GM23248 (cell line): Measurements from ENCODE around the gene TOR1B. TPM values are rescaled to one million over a fixed set of nuclear protein-coding genes. Genes with fewer than 3 reads are reported as not detected.

Experiments used
- DNase-seq: peaks from one replicate; pipeline ENCODE4 v3.0.0-alpha.2; 2015
- H2AFZ ChIP-seq: fragments of 200-600 bp; sonication (generic); 2 replicates; pipeline ENCODE4 v1.6.1; 2016; ENCODE audit warnings: antibody characterized with exemption
- H3F3A ChIP-seq: fragments of 200-600 bp; sonication (generic); 2 replicates; pipeline ENCODE4 v1.6.1; 2016; ENCODE audit warnings: mild to moderate bottlenecking, antibody characterized with exemption, mixed run types; ENCODE audit not compliant: insufficient read depth
- H3K27ac ChIP-seq: fragments of 200-600 bp; sonication (generic); 2 replicates; pipeline ENCODE4 v1.5.1; 2016; ENCODE audit warnings: mild to moderate bottlenecking
- H3K27me3 ChIP-seq: fragments of 200-600 bp; sonication (generic); replicated peaks from 2 replicates; pipeline ENCODE4 v1.6.1; 2016; ENCODE audit warnings: mild to moderate bottlenecking; ENCODE audit not compliant: insufficient read depth
- H3K36me3 ChIP-seq: fragments of 200-600 bp; sonication (generic); 2 replicates; pipeline ENCODE4 v1.6.1; 2016; ENCODE audit warnings: low read depth, mild to moderate bottlenecking
- H3K4me1 ChIP-seq: fragments of 200-600 bp; sonication (generic); 2 replicates; pipeline ENCODE4 v1.6.1; 2016; ENCODE audit warnings: mild to moderate bottlenecking; ENCODE audit not compliant: insufficient read depth
- H3K4me2 ChIP-seq: fragments of 200-600 bp; sonication (generic); one replicate; pipeline ENCODE4 v1.6.1; 2016; ENCODE audit warnings: mild to moderate bottlenecking; ENCODE audit not compliant: unreplicated experiment
- H3K4me3 ChIP-seq: fragments of 200-600 bp; sonication (generic); 2 replicates; pipeline ENCODE4 v1.5.1; 2016; ENCODE audit warnings: mild to moderate bottlenecking
- H3K79me2 ChIP-seq: fragments of 200-600 bp; sonication (generic); 2 replicates; pipeline ENCODE4 v1.6.1; 2016; ENCODE audit warnings: mild to moderate bottlenecking; ENCODE audit not compliant: insufficient read depth
- H3K9ac ChIP-seq: fragments of 200-600 bp; sonication (generic); 2 replicates; pipeline ENCODE4 v1.6.1; 2016; ENCODE audit warnings: mild to moderate bottlenecking
- H3K9me2 ChIP-seq: fragments of 200-600 bp; sonication (generic); 2 replicates; pipeline ENCODE4 v1.6.1; 2016; ENCODE audit warnings: mixed run types, mild to moderate bottlenecking, moderate library complexity; ENCODE audit not compliant: insufficient read depth
- H3K9me3 ChIP-seq: fragments of 200-600 bp; sonication (generic); one replicate; pipeline ENCODE4 v1.6.1; 2017; ENCODE audit warnings: low read depth
- H4K20me1 ChIP-seq: fragments of 200-600 bp; sonication (generic); 2 replicates; pipeline ENCODE4 v1.6.0; 2016; ENCODE audit not compliant: insufficient read depth
- EZH2 ChIP-seq: fragments of 200-600 bp; sonication (generic); IDR thresholded peaks from 2 replicates; pipeline ENCODE4 v1.6.1; 2018; ENCODE audit warnings: antibody characterized with exemption, mild to moderate bottlenecking; ENCODE audit not compliant: insufficient read depth, poor library complexity, severe bottlenecking
- EZH2phosphoT487 ChIP-seq: fragments of 200-600 bp; sonication (generic); IDR thresholded peaks from 2 replicates; pipeline ENCODE4 v1.6.1; 2018; ENCODE audit warnings: antibody characterized with exemption, moderate library complexity, mild to moderate bottlenecking, low read depth; ENCODE audit not compliant: insufficient read depth
- WGBS, 2 experiments: methylation state at CpG; one replicate each; pipeline ENCODE4 v1.1.6; 2015 to 2017; ENCODE audit warnings: low lambda C conversion rate in 2 of 2, low coverage in 1 of 2; ENCODE audit errors: missing lambda C conversion rate in 2 of 2; 5-methylcytosine and 5-hydroxymethylcytosine counted together
- in situ Hi-C: fragments of 300-500 bp; cut with MboI; formaldehyde crosslinking; loops from 2 replicates; pipeline ENCODE4 v1.15.0; 2020
- polyA plus RNA-seq: library from polyadenylated mRNA; unstranded; fragments of >200 nt; fragmentation: Nextera tagmentation; extraction: Ambion mirVana; gene quantifications from 2 replicates; pipeline ENCODE4 v1.2.1, GENCODE V29; 2016
- total RNA-seq: library from RNA; depleted of rRNA; stranded (reverse); fragments of >200 nt; shearing (Covaris generic); gene quantifications from 2 replicates; pipeline ENCODE4 v1.2.3, GENCODE V29; 2014

TOR1B gene
- total and polyA plus RNA-seq, 2 experiments from 2014 or later = 34.5 to 55.1 TPM

- Histone ChIP-seq H2AFZ (no peak overlapping the region), H3K4me2 (no peak overlapping the region), H3F3A (peaks cover 2% of the 10 kb centered on the region; the same call in 1 of the 2 replicates), H3K36me3 (no peaks in the 10 kb centered on the region), H3K4me3 (no peak overlapping the region), H3K9ac (no peak overlapping the region), H3K79me2 (no peaks in the 10 kb centered on the region), H4K20me1 (no peaks in the 10 kb centered on the region), H3K4me1 (peaks cover 2% of the 10 kb centered on the region), H3K9me3 (no peaks in the 10 kb centered on the region), H3K27me3 (no peaks in the 10 kb centered on the region), H3K9me2 (no peaks in the 10 kb centered on the region), H3K27ac (no peak overlapping the region)
- 96 to 97% methylated on average over 6 of the region's 6 CpGs for WGBS, 2 experiments
- no peak for TF ChIP-seq EZH2
- no peak for TF ChIP-seq EZH2phosphoT487
- no peak for DNase-seq
- in situ Hi-C loops = no loop called here
These were observed 34.5 kb upstream of the TOR1B start for GRCh38 chr9:129768486-129768885.

DNA sequence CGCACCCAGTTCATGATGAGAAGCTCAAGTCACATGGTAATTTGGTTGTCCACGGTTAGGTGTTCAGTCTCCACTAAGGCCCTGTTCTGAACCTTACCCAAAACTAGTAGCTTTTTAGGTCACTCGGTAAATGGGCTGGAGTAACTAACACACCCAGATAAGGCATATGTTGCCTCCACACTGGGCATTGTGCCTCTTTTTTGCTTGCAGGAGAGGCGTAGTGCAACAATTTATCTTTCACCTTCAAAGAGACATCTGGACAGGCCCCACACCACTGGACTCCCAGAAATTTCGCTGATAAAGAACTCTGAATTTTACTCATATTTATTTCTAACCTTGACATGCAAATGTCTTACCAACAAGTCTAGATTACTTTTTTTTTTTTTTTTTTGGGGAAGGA lies 33.3 kb upstream of the TOR1B start:
- 82 to 83% methylated on average over 5 of the region's 5 CpGs for WGBS, 2 experiments
- Histone ChIP-seq H3K9me2 (no peaks in the 10 kb centered on the region), H3K9me3 (no peaks in the 10 kb centered on the region), H3K27ac (no peak overlapping the region), H3K79me2 (no peaks in the 10 kb centered on the region), H3K4me2 (no peak overlapping the region), H4K20me1 (no peaks in the 10 kb centered on the region), H3K4me3 (no peak overlapping the region), H3K36me3 (no peaks in the 10 kb centered on the region), H3K4me1 (no peaks in the 10 kb centered on the region), H3K9ac (no peak overlapping the region), H3K27me3 (no peaks in the 10 kb centered on the region), H2AFZ (no peak overlapping the region), H3F3A (no peaks in the 10 kb centered on the region)
- DNase-seq = no peak
- in situ Hi-C loops = no loop called here
- TF ChIP-seq EZH2phosphoT487 = no peak
- TF ChIP-seq EZH2 = no peak

GRCh38 chr9:129770741-129771140 lies 32.2 kb upstream of the TOR1B start:
- TF ChIP-seq EZH2 (no peak), EZH2phosphoT487 (no peak)
- Histone ChIP-seq H3K27ac (no peak overlapping the region), H3K36me3 (no peaks in the 10 kb centered on the region), H3K27me3 (no peaks in the 10 kb centered on the region), H3K4me3 (no peak overlapping the region), H3K4me1 (no peaks in the 10 kb centered on the region), H3K9ac (no peak overlapping the region), H4K20me1 (no peaks in the 10 kb centered on the region), H3K9me3 (no peaks in the 10 kb centered on the region), H3K79me2 (no peaks in the 10 kb centered on the region), H3K4me2 (no peak overlapping the region), H2AFZ (no peak overlapping the region), H3F3A (no peaks in the 10 kb centered on the region), H3K9me2 (no peaks in the 10 kb centered on the region)
- in situ Hi-C loops = no loop called here
- DNase-seq = no peak
- WGBS, 2 experiments = 79 to 87% methylated on average over 5 of the region's 5 CpGs

- Histone ChIP-seq H3K4me3 (no peak overlapping the region), H4K20me1 (no peaks in the 10 kb centered on the region), H2AFZ (no peak overlapping the region), H3K27me3 (no peaks in the 10 kb centered on the region), H3K36me3 (no peaks in the 10 kb centered on the region), H3K4me2 (no peak overlapping the region), H3K9me2 (no peaks in the 10 kb centered on the region), H3K9ac (0 out of 2 replicates have a peak overlapping the region, but pooled peaks have one; percentile 4), H3K27ac (no peak overlapping the region), H3F3A (peaks cover 12% of the 10 kb centered on the region), H3K79me2 (no peaks in the 10 kb centered on the region), H3K4me1 (peaks cover 16% of the 10 kb centered on the region), H3K9me3 (no peaks in the 10 kb centered on the region)
- peak; percentile 68 for DNase-seq
- TF ChIP-seq EZH2 (no peak), EZH2phosphoT487 (no peak)
- 64 to 73% methylated on average over 10 of the region's 10 CpGs for WGBS, 2 experiments
- in situ Hi-C loops = no loop called here
These were observed 29.5 kb upstream of the TOR1B start for GRCh38 chr9:129773262-129774048.
